PFSK-1 (cell line): ENCODE measurements around the gene BRF1.

Source experiments
- POLR2AphosphoS5 ChIP-seq: IDR thresholded peaks from 2 replicates; pipeline ENCODE4 v1.6.1; 2012; ENCODE audit warnings: low read depth, mild to moderate bottlenecking, control low read depth, low read length, moderate library complexity
- TAF1 ChIP-seq: IDR thresholded peaks from 2 replicates; pipeline ENCODE4 v1.6.1; 2012; ENCODE audit warnings: low read length, control low read depth, borderline replicate concordance; ENCODE audit not compliant: insufficient read depth
- TF ChIP-seq, protein P1 (sequence below), 2 experiments: IDR thresholded peaks; 2 replicates each; pipeline versions ENCODE4 v1.6.1 to v1.8.0; 2011 to 2012; ENCODE audit warnings: low read depth in 2 of 2, low read length in 2 of 2, control low read depth in 1 of 2, inconsistent platforms in 1 of 2, mild to moderate bottlenecking in 1 of 2, moderate library complexity in 1 of 2; ENCODE audit not compliant: insufficient read depth in 1 of 2

DNA sequence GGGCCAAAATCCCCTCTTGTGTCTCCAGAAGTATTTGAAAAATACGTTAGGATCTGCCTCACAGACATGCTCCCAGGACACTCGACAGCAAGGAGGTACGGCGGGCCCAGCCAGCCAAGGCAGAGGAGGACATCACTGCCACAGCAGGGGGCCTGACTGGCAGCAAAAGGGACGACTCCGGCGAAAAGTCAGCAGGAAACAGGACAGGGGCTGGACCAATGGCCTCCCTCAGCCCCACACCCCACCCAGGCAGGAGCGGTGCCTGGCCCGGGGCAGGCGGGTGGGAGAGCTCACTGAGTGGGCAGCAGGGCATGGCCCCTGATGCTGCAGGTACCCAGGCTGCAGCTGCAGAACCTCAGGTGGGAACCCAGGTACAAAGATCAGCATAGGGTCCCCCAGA lies 17.8 kb downstream of the BRF1 start:
- TF ChIP-seq POLR2AphosphoS5: no peak
- TF ChIP-seq, protein P1, sequence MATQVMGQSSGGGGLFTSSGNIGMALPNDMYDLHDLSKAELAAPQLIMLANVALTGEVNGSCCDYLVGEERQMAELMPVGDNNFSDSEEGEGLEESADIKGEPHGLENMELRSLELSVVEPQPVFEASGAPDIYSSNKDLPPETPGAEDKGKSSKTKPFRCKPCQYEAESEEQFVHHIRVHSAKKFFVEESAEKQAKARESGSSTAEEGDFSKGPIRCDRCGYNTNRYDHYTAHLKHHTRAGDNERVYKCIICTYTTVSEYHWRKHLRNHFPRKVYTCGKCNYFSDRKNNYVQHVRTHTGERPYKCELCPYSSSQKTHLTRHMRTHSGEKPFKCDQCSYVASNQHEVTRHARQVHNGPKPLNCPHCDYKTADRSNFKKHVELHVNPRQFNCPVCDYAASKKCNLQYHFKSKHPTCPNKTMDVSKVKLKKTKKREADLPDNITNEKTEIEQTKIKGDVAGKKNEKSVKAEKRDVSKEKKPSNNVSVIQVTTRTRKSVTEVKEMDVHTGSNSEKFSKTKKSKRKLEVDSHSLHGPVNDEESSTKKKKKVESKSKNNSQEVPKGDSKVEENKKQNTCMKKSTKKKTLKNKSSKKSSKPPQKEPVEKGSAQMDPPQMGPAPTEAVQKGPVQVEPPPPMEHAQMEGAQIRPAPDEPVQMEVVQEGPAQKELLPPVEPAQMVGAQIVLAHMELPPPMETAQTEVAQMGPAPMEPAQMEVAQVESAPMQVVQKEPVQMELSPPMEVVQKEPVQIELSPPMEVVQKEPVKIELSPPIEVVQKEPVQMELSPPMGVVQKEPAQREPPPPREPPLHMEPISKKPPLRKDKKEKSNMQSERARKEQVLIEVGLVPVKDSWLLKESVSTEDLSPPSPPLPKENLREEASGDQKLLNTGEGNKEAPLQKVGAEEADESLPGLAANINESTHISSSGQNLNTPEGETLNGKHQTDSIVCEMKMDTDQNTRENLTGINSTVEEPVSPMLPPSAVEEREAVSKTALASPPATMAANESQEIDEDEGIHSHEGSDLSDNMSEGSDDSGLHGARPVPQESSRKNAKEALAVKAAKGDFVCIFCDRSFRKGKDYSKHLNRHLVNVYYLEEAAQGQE (IDR thresholded peaks at IDR 0.05; ENCODE audit: insufficient read depth in 1 of 2, low read depth in 2 of 2, low read length in 2 of 2): no peak
- TF ChIP-seq TAF1: no peak
